ENCODE results near the gene UBAP2.

Gene UBAP2

GRCh38 chr9:33926746-33927485 lies 121.8 kb downstream of the UBAP2 start:
- no peak for DNase-seq (ENCODE audit: extremely low read depth in 1 of 2, low read depth in 1 of 2)

GRCh38 chr9:33924978-33925797 lies 123.5 kb downstream of the UBAP2 start:
- DNase-seq (ENCODE audit: extremely low read depth in 1 of 2, low read depth in 1 of 2): no peak

GRCh38 chr9:33923998-33924701 lies 124.5 kb downstream of the UBAP2 start:
- no peak for DNase-seq (ENCODE audit: extremely low read depth in 1 of 2, low read depth in 1 of 2)

DNA sequence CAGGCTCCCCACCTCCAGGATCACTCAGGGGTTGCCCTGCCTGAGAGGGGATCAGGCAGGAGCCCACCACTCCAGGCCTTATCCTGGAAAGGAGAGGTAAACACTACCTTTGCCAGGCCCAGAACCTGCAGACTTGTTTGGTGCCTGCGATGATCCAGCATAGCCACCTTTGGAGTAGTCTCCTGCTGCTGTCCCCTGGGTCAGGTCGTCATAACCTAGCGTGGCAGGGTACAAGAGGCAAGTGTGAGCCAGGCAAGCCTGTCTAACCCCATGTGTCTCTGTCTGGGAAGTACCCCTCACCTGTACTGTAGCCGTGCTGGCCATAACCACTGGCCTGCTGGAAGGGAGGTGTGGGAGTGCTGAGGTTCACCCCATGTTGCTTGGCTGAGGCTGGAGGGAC lies 125.6 kb downstream of the UBAP2 start:
- no peak for DNase-seq (ENCODE audit: extremely low read depth in 1 of 2, low read depth in 1 of 2)

- DNase-seq (ENCODE audit: extremely low read depth in 1 of 2, low read depth in 1 of 2): no peak
Measured at GRCh38 chr9:33921967-33922895, 126.5 kb downstream of the UBAP2 start.

DNA sequence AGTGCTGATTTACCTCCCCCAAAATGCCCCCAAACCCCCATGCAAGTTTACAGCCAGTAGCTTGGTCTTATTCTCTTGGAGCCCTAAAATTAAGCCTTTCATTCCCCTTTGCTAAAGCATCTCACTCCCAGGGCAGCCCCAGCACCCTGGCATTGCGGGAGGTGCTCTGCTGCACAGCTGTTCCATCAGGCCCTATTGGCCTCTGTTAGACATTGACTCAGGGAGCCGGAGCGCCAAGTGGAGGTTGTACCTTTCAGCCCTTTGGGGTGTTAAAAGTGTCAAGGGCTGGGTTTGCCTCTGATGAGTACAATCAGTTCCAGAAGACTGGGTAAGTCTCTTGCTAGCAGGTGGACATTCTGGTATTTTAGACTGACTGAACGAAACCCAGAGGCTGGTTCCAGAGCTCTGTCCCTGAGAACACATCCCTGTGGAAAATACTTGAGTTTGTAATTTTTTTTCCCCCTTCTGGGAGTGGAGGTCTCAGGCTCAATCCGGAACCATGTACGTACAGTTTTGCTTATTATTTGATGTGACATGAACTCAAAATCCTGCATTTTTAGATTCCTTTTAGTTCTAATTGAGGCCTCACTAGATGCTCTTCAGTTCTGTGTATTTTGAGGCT lies 129.3 kb downstream of the UBAP2 start:
- no peak for DNase-seq (ENCODE audit: extremely low read depth in 1 of 2, low read depth in 1 of 2)

- DNase-seq (ENCODE audit: extremely low read depth in 1 of 2, low read depth in 1 of 2): no peak
Measured at GRCh38 chr9:33917036-33917435, 131.7 kb downstream of the UBAP2 start.

GRCh38 chr9:33914887-33915628 lies 133.6 kb downstream of the UBAP2 start:
- DNase-seq (ENCODE audit: extremely low read depth in 1 of 2, low read depth in 1 of 2): no peak

GRCh38 chr9:33913541-33913940 lies 135.1 kb downstream of the UBAP2 start:
- no peak for DNase-seq (ENCODE audit: extremely low read depth in 1 of 2, low read depth in 1 of 2)

DNA sequence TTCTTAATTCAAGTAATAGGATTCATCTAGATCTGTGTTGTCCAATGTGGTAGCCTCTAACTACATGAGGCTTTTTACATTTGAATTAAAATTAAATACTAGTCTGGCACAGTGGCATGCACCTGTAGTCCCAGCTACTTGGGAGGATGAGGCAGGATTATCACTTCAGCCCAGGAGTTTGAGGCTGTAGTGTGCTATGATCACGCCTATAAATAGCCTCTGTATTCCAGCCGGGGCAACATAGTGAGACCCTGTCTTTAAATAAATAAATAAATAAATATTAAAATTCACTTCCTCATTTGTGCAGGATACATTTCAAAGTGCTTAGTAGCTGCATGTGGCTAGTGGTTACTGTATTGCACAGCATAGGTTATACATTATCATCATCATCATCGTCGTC lies 139.9 kb downstream of the UBAP2 start:
- no peak for DNase-seq (ENCODE audit: extremely low read depth in 1 of 2, low read depth in 1 of 2)

- no peak for DNase-seq (ENCODE audit: extremely low read depth in 1 of 2, low read depth in 1 of 2)
Measured at GRCh38 chr9:33908114-33908513, 140.6 kb downstream of the UBAP2 start.

- no peak for DNase-seq (ENCODE audit: extremely low read depth in 1 of 2, low read depth in 1 of 2)
Measured at GRCh38 chr9:33907347-33907746, 141.3 kb downstream of the UBAP2 start.

DNA sequence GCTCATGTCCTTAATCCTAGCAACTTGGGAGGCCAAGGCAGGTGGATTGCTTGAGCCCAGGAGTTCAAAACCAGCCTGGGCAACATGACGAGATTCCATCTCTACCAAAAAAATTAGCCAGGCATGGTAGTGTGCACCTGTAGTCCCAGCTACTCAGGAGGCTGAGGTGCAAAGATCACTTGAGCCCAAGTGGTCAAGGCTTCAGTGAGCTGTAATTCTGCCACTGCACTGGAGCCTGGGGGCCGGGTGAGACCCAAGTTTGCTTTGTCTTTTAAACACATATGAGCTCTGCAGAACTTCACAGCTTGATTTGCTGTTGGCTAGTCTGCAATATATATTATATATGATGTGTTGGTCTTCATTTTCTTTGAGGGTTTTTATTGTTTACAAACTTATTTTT lies 141.9 kb downstream of the UBAP2 start:
- DNase-seq (ENCODE audit: extremely low read depth in 1 of 2, low read depth in 1 of 2): no peak

DNA sequence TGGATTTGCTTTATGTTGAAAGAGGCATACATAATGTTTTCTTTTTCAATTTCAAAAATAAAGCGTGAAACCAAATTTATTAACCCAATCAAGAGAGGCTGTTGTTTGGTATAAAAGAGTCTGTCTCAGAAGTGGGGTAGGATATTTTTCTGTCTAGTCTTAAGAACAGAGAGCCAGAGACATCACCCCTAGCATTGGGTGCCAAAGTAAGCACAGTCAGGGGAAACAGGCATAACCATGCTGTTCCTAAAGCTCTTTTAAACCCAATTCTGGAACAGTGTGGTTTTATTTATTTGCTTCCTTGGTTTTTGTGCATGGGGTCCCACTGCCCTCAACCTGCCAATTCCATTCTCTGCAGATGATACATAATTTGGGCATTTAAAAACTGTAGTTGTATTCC lies 143.6 kb downstream of the UBAP2 start:
- DNase-seq (ENCODE audit: extremely low read depth in 1 of 2, low read depth in 1 of 2): no peak

GRCh38 chr9:33903157-33903780 lies 145.4 kb downstream of the UBAP2 start:
- DNase-seq (ENCODE audit: extremely low read depth in 1 of 2, low read depth in 1 of 2): no peak

- DNase-seq (ENCODE audit: extremely low read depth in 1 of 2, low read depth in 1 of 2): no peak
Measured at GRCh38 chr9:33894316-33894715, 154.4 kb downstream of the UBAP2 start.

DNA sequence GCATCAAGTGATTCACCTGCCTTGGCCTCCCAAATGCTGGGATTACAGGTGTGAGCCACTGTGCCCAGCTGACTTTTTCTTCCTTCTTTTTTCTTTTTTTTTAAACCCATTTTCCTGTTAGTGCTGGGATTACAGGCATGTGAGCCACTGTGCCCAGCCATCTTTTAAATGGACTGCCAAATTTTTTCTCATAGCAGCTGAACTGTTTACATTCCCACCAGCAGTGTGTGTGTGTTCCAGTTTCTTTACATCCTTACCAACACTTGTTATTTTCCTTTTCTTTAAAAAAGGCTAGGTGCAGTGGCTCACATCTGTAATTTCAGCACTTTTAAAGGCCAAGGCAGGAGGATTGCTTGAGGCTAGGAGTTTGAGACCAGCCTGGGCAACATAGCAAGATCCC lies 154.8 kb downstream of the UBAP2 start:
- no peak for DNase-seq (ENCODE audit: extremely low read depth in 1 of 2, low read depth in 1 of 2)

GRCh38 chr9:33885948-33886347 lies 162.7 kb downstream of the UBAP2 start:
- DNase-seq (ENCODE audit: extremely low read depth in 1 of 2, low read depth in 1 of 2): no peak
